ENCODE measurements around the gene SYK.
"Not testable (repeated sequence)": the region's sequence is repeated elsewhere in the genome, so short reads cannot be mapped to it uniquely, and the experiment has no call there.

SYK gene

GRCh38 chr9:90801241-90801972 is at the start of gene SYK:
Gene SYK, plus strand, starts transcription at chr9:90801819. Its CDS starts 42,080 bp downstream, at chr9:90843899.
- DNase-seq, result no peak

GRCh38 chr9:90755514-90756371 is 45.9 kb upstream of the SYK start:
- DNase-seq, result peak; percentile 2

GRCh38 chr9:90760577-90760976 is 41.0 kb upstream of the SYK start:
- not testable (repeated sequence) for DNase-seq

- no peak for DNase-seq
Measured at GRCh38 chr9:90766731-90767130, 34.9 kb upstream of the SYK start.

- no peak for DNase-seq
Measured at GRCh38 chr9:90767523-90768100, 34.0 kb upstream of the SYK start.

- no peak for DNase-seq
Measured at GRCh38 chr9:90770182-90770738, 31.4 kb upstream of the SYK start.

DNA sequence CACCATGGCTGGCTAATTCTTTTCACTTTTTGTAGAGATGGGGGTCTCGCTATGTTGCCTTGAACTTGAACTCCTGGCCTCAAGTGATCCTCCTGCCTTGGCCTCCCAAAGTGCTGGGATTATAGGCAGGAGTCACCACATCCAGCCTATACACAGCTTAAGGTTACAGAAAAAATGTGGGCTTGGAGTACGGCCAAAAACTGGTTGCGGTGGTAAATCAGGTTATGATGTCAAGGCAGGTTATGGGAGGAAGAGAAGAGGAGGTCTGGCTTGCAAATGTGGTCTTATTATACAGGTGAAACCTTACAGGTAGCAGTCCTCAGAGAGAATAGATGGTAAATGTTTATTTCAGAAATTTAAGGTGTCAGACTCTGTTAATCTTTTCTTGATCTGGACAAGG is 30.7 kb upstream of the SYK start:
- no peak for DNase-seq

- no peak for DNase-seq
Measured at GRCh38 chr9:90772386-90772785, 29.2 kb upstream of the SYK start.

DNA sequence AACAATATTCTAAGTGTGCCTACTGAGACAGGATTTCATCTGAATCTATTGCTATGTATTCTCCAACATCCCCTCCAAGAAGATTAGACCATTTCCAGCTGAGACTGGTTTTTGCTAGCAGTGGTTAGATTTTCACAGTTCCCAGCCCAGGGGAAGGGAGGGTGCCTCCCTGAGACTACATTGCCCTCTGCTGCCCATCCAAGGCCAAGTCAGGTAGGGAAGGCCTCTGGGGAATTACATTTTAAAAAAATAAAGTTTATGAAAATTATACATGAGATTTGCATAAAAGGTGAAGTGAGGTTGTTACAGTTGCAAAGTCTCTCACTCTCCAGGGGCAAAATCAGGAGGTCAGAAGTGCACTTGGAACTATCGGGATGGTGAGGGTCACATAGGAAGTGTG is 28.0 kb upstream of the SYK start:
- no peak for DNase-seq

- DNase-seq, result no peak
Measured at GRCh38 chr9:90774071-90774470, 27.5 kb upstream of the SYK start.

DNA sequence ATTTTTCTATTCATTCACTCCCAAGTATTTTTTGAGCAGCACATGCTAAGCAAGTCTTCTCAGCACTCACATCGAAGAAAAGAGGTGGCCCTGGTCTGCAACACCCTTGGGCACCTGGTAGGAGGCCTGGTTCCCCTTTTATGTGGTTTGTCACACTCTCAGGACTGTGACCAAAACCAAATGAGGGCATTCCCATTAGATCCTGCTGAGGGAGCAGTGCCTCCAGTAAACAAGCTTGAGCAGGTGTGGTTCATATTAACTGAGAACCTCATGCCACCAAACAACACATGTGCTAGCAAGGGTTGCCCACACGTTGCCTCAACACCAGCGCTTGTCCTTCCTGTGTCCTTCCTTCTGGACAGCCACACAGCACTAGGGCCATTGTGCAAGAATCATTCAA is 26.9 kb upstream of the SYK start:
- DNase-seq, result no peak

DNA sequence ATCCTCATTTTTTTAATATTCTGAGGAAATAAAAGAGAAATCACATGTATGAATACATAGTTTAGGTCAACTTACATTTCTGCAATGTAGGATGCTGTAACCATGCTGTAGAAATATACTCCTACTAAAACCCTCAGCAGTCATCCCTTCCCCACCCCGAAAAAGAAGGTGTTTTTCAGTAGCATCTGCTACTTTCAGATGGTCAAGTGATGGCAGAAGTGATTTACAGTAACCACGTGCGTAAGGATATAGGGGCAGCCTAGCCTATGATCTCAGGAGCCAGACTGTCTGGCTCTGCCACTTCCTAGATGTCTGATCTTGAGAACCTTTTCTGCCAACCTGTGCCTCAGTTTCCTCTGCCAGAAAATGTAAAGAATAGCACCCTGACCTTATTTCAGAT is 26.0 kb upstream of the SYK start:
- no peak for DNase-seq

DNA sequence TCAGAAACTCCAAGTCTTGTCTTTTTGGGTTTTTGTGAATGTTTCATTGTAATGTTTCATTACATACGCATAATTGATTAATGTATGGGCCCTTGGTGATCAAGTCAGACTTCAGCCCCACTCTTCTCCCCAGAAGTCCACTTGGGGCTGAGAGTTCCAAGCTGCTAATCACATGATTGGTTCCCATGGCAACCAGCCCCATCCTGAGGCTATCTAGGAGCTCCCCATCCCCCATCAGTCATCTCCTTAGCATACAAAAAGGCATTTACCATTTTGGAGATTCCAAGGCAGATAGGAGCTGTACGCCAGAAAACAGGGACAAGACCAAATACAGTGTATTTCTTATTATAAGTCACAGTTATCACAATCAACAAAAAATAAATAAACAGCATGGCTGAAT is 22.9 kb upstream of the SYK start:
- no peak for DNase-seq

- DNase-seq, result no peak
Measured at GRCh38 chr9:90783552-90783951, 18.1 kb upstream of the SYK start.

GRCh38 chr9:90783964-90784363 is 17.7 kb upstream of the SYK start:
- DNase-seq, result no peak

DNA sequence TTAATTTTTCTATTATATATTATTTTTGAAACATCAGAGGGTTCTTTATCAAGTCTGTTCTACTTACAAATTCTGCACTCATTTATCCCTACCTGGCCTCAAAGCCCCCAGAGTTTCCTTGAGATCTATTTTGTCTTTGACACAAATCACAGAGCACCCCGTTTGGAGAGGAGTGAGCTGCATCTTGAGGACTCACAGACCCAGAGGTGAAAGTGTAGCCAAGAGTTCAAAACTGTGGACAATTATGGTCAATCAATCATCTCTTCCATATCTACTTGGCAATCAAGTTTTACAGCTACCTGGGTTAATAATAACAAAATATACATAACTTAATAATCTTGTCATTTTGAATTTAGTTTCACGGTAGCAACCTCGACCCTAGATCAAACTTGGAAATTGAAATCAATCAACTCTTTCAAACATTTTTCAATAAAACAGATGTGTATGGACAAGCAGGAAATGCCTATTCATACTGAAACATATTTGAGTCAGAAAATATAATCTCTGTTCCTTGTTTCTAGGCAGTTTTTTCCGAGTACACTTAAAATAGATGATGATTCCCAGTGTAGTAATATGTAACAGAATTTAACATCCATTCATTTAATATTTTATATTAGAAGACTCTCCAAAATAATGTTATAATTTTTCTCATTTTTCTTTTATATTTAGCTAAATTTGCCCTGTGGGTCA is 13.7 kb upstream of the SYK start:
- no peak for DNase-seq

GRCh38 chr9:90788527-90788926 is 13.1 kb upstream of the SYK start:
- not testable (repeated sequence) for DNase-seq

DNA sequence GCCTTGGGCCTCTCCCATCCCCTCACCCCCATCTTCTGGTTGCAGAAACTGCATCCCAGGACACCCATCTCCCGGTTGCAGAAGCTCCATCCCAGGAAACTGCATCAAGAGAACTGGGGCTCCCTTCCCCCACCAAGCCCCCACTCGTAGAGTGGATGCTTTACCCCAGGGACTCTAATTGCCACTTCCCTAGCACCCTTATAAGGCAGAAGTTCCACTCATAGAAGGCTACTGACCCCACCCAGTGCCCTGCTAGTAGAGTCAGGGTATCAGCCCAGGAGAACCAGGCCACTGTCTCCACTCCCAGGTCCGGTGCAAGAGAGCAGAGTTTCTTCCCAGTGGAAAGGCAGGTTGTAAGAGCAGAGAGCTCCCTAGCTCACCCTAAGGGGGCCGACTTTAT is 12.2 kb upstream of the SYK start:
- DNase-seq, result no peak

DNA sequence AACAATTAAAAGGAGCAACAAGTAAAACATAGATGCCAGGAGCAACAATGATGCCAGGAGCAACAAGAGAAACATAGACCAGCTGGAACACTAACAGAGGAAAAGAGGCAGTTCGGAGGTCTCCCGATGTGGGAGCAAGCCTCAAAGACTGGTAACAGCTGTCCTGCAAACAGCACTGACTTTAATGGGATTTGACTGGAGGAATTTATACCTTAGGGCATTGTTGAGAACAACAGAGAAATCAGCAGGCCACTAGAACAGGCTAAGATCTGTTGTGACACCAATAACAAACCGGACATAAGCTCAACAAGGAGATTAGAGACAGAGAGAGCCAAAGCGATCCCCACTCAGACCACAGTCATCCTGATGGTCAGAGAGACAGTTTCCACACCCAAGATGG is 11.8 kb upstream of the SYK start:
- DNase-seq, result no peak

DNA sequence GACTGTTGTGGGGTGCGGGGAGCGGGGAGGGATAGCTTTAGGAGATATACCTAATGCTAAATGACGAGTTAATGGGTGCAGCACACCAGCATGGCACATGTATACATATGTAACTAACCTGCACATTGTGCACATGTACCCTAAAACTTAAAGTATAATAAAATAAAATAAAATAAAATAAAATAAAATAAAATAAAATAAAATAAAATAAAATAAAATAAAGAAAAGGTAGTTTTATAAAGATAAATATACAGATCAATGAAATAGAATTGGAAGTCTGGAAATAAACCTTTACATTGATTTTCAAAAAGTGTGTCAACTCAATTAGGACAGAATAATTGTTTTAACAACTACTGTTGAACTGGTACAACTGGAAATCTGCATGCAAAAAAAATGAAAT is 8.6 kb upstream of the SYK start:
- DNase-seq, result not testable (repeated sequence)

GRCh38 chr9:90793729-90794128 is 7.9 kb upstream of the SYK start:
- DNase-seq, result no peak

- no peak for DNase-seq
Measured at GRCh38 chr9:90795084-90795483, 6.5 kb upstream of the SYK start.

DNA sequence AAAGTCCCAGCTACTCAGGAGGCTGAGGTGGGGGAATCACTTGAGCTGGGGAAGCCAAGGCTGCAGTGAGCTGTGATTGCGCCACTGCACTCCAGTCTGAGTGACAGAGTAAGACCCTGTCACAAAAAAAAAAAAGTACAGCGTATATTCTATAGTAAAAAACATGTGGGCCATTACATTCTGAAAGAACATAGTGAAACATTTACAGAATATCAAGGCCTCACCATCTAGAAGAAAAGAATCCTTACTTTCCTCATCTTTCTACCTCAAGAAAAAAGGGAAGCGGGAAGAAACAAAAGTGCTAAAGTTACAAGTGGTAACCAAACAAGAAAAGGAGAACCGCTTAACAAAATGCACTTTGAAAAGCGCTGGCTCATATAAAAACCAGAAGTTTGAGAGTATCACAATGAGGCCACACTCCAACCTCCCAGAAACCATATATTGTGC is 5.7 kb upstream of the SYK start:
- DNase-seq, result no peak

Data from activated effector memory CD4-positive, alpha-beta T cell treated with Interleukin-2 at 50 U/mL for 16 hours (primary cell).